Measurements from ENCODE around the gene MUC20. TPM values are rescaled to one million over a fixed set of nuclear protein-coding genes. Genes with fewer than 3 reads are reported as not detected.

MUC20 gene
- total and polyA plus RNA-seq, 4 donors = 1.1 to 9.7 (median 7.7) TPM

GRCh38 chr3:195761567-195762248, 40.9 kb downstream of the MUC20 start (continued):
- TF ChIP-seq, protein P1, sequence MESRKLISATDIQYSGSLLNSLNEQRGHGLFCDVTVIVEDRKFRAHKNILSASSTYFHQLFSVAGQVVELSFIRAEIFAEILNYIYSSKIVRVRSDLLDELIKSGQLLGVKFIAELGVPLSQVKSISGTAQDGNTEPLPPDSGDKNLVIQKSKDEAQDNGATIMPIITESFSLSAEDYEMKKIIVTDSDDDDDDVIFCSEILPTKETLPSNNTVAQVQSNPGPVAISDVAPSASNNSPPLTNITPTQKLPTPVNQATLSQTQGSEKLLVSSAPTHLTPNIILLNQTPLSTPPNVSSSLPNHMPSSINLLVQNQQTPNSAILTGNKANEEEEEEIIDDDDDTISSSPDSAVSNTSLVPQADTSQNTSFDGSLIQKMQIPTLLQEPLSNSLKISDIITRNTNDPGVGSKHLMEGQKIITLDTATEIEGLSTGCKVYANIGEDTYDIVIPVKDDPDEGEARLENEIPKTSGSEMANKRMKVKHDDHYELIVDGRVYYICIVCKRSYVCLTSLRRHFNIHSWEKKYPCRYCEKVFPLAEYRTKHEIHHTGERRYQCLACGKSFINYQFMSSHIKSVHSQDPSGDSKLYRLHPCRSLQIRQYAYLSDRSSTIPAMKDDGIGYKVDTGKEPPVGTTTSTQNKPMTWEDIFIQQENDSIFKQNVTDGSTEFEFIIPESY (IDR thresholded peaks at IDR 0.05) = no peak
- no peak for TF ChIP-seq EGR1 (IDR thresholded peaks at IDR 0.05; ENCODE audit: low read depth in 2 of 2)
- no peak for TF ChIP-seq YY1 (IDR thresholded peaks at IDR 0.05)
- TF ChIP-seq GABPA (IDR thresholded peaks at IDR 0.05 in 1 of 2, conservative IDR thresholded peaks at IDR 0.05 in 1 of 2) = no peak
- TF ChIP-seq FOXA2 (IDR thresholded peaks at IDR 0.05) = no peak
- no peak for TF ChIP-seq RXRA (IDR thresholded peaks at IDR 0.05)

DNA sequence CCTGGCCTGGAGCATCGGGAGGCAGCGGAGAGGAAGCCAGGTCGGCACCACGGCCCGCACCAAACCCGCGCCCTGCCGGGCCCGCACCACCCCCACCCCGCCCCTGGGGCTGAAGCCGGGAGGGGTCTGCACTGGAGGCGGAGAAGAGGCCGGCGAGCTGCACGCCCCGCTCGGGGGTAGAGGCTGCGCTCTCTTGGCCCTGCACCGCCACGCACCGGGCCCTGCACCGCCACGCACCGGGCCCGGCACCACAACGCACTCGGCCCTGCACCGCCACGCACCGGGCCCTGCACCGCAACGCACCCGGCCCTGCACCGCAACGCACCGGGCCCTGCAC, 41.4 kb downstream of the MUC20 start:
- peaks cover 0 to 2% (median 0%) of the 10 kb centered on the region in 4 donors for H3K27me3 ChIP-seq (ENCODE audit: control insufficient read depth in 4 of 4, insufficient read depth in 4 of 4, low read length in 3 of 4)
- DNase-seq (ENCODE audit: low spot score) = no peak
- no peak overlapping the region for H3K4me3 ChIP-seq (ENCODE audit: low read depth in 1 of 3, low read length in 3 of 3)
- no peaks in the 10 kb centered on the region for H3K36me3 ChIP-seq (ENCODE audit: control insufficient read depth in 4 of 4, insufficient read depth in 3 of 4, low read depth in 1 of 4, low read length in 3 of 4)
- no peaks in the 10 kb centered on the region for H3K9me3 ChIP-seq (ENCODE audit: control insufficient read depth in 4 of 4, low read length in 3 of 4)
- 38% methylated on average over 36 of the region's 36 CpGs for WGBS
- peaks cover 0 to 3% (median 0%) of the 10 kb centered on the region in 4 donors for H3K4me1 ChIP-seq (ENCODE audit: control insufficient read depth in 4 of 4, insufficient read depth in 4 of 4, low read length in 3 of 4)
- no peak overlapping the region for H3K9ac ChIP-seq (ENCODE audit: low read depth in 1 of 2, low read length in 2 of 2)
- TF ChIP-seq, protein P2, sequence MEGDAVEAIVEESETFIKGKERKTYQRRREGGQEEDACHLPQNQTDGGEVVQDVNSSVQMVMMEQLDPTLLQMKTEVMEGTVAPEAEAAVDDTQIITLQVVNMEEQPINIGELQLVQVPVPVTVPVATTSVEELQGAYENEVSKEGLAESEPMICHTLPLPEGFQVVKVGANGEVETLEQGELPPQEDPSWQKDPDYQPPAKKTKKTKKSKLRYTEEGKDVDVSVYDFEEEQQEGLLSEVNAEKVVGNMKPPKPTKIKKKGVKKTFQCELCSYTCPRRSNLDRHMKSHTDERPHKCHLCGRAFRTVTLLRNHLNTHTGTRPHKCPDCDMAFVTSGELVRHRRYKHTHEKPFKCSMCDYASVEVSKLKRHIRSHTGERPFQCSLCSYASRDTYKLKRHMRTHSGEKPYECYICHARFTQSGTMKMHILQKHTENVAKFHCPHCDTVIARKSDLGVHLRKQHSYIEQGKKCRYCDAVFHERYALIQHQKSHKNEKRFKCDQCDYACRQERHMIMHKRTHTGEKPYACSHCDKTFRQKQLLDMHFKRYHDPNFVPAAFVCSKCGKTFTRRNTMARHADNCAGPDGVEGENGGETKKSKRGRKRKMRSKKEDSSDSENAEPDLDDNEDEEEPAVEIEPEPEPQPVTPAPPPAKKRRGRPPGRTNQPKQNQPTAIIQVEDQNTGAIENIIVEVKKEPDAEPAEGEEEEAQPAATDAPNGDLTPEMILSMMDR (IDR thresholded peaks at IDR 0.05; ENCODE audit: low read depth, low read length, missing input control) = no peak
- TF ChIP-seq EGR1 (IDR thresholded peaks at IDR 0.05; ENCODE audit: low read depth in 2 of 2) (no peak), RXRA (IDR thresholded peaks at IDR 0.05) (no peak), SP1 (IDR thresholded peaks at IDR 0.05) (no peak), TAF1 (conservative IDR thresholded peaks at IDR 0.05) (no peak), NR2F2 (IDR thresholded peaks at IDR 0.05) (no peak), ATF3 (IDR thresholded peaks at IDR 0.05) (no peak), JUND (IDR thresholded peaks at IDR 0.05) (no peak), FOXA2 (IDR thresholded peaks at IDR 0.05) (no peak), FOXA1 (IDR thresholded peaks at IDR 0.05) (no peak), GABPA (IDR thresholded peaks at IDR 0.05 in 1 of 2, conservative IDR thresholded peaks at IDR 0.05 in 1 of 2) (no peak), HNF4A (conservative IDR thresholded peaks at IDR 0.05) (no peak), YY1 (IDR thresholded peaks at IDR 0.05) (no peak), RAD21 (IDR thresholded peaks at IDR 0.05) (no peak), HNF4G (IDR thresholded peaks at IDR 0.05) (no peak)
- TF ChIP-seq, protein P3, sequence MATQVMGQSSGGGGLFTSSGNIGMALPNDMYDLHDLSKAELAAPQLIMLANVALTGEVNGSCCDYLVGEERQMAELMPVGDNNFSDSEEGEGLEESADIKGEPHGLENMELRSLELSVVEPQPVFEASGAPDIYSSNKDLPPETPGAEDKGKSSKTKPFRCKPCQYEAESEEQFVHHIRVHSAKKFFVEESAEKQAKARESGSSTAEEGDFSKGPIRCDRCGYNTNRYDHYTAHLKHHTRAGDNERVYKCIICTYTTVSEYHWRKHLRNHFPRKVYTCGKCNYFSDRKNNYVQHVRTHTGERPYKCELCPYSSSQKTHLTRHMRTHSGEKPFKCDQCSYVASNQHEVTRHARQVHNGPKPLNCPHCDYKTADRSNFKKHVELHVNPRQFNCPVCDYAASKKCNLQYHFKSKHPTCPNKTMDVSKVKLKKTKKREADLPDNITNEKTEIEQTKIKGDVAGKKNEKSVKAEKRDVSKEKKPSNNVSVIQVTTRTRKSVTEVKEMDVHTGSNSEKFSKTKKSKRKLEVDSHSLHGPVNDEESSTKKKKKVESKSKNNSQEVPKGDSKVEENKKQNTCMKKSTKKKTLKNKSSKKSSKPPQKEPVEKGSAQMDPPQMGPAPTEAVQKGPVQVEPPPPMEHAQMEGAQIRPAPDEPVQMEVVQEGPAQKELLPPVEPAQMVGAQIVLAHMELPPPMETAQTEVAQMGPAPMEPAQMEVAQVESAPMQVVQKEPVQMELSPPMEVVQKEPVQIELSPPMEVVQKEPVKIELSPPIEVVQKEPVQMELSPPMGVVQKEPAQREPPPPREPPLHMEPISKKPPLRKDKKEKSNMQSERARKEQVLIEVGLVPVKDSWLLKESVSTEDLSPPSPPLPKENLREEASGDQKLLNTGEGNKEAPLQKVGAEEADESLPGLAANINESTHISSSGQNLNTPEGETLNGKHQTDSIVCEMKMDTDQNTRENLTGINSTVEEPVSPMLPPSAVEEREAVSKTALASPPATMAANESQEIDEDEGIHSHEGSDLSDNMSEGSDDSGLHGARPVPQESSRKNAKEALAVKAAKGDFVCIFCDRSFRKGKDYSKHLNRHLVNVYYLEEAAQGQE (IDR thresholded peaks at IDR 0.05) = no peak
- TF ChIP-seq, protein P4, sequence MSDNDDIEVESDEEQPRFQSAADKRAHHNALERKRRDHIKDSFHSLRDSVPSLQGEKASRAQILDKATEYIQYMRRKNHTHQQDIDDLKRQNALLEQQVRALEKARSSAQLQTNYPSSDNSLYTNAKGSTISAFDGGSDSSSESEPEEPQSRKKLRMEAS (IDR thresholded peaks at IDR 0.05) = no peak
- TF ChIP-seq, protein P1 (IDR thresholded peaks at IDR 0.05) = no peak
- no peak overlapping the region for H3K27ac ChIP-seq (ENCODE audit: low read depth in 1 of 2, low read length in 2 of 2)
